Measurements from ENCODE around the gene SP6.

The SP6 gene

DNA sequence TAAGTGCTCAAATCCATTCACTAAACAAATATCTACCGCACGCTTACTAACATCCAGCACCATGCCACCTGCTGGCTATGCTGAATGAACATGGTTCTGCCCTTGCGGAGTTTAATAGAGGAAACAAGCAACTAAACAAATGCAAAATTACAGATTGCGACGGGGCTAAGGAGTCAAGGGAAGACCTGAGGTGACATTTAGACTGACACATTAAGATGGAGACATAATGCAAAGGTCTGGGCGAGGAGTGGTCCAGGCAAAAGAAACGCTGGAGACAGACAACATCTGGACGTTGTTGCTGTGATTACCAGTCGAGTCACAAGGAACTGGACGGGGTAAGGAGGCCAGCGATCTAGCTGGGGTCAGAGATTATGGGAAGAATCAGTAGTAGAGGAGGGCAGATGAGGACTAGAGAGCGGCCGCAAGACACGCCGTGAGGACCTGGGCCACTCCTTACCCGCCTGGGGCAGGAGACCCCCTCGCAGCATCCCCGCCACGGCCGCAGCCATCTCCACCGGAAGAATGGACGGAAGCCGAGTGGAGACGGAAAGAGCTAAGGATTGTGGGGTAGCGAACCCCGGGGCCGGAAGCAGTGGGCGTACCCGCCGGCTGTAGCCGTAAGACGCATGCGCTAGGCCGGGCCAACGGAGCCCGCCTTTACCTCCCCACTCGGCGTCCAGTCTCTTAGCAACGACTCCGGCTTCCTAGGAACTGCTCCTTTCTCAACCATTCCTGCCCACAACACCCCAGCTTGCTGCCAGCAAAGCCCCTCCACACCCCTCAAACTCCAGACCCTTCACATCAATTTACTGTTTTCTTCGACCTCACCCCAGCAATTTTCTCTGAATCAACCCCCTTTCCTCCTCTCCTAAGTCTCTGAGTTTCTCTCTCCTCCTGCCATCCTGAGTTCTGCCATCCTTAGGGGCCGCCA, 19.7 kb downstream of the SP6 start, which contains the start of the genes LRRC46 and MRPL10:
Gene LRRC46 (plus strand): TSS at position 668 of the 931 bp plus-strand sequence. CDS start 320 bp downstream, outside the sequence.
Gene MRPL10 (minus strand): TSS at position 539 of the 931 bp plus-strand sequence. CDS start 30 bp downstream, at position 509.
- peak; percentile 67 to 92 for DNase-seq

DNA sequence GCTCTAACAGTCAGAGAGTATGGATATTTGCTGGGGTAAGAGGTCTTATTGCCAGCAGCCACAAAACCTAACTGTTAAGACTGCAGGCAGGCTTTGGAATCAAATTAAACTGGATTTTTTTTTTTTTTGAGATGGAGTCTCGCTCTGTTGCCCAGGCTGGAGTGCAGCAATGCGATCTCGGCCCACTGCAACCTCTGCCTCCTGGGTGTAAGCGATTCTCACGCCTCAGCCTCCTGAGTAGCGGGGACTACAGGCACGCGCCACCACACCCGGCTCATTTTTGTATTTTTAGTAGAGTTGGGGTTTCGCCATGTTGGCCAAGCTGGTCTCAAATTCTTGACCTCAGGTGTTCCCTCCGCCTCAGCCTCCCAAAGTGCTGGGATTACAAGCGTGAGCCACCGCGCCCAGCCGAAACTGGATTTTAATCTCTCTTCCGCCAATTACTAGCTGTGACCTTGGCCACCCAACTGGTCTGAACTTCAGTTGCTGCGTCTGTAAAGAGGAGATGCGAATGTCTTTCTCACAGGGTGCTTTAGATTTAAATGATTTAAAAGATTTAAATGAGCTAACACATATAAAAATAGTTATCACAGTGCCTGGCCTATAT, 20.5 kb downstream of the SP6 start:
- DNase-seq: no peak

DNA sequence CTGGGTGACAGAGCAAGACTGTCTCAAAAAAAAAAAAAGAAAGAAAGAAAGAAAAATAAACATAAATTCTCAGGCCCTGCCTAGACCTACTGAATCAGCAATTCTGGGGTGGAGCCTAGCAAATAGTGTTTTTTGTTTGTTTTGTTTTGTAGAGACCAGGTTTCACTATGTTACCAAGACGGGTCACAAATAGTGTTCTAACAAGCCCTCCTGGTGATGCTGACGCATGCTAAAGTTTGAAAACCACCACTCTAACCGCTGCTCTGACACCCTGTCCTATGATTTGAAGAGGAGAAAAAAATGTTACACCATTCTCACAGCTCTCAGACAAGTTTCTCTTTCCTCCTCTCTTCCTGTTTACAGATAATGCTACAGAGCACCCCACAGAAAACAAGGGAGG, 21.1 kb downstream of the SP6 start:
- no peak for DNase-seq

DNA sequence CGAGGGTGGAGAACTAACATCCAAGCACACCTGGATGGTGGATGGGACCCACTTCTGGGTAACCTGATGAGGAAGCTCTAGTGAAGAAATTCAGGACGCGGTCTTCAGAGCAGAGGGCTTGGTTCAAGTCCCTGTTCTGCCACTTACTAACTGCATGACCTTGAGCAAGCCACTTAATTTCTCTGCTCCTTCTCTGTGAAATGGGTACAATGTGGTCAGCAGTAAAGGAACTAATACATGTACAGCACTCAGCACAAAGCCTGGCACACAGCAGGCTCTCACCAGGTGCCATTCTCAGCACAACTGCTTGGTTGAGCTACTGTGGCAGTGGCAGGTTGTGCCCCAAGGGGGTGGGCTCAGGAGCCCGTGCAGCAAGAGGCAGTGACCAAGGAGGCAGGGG, 27.4 kb downstream of the SP6 start:
- DNase-seq: no peak

DNA sequence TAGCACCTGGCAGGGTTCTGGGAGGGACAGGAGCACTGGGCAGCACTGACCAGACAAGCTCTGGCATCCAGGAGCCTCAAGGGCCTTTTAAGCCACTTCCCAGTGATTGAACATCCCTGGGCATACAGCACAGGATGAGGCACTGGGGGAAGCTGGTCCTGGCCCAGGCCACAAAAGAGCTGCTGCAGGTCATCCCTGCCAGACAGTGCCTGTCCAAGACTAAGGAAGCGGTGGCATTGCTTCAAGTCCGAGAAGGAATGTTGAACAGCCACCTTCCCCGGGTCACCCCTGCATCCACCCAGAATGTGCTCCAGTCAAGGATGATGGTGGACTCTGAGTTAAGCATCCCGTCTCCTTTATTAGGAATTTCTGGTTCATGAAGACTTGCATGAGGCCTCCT, 28.2 kb downstream of the SP6 start:
- DNase-seq: no peak

DNA sequence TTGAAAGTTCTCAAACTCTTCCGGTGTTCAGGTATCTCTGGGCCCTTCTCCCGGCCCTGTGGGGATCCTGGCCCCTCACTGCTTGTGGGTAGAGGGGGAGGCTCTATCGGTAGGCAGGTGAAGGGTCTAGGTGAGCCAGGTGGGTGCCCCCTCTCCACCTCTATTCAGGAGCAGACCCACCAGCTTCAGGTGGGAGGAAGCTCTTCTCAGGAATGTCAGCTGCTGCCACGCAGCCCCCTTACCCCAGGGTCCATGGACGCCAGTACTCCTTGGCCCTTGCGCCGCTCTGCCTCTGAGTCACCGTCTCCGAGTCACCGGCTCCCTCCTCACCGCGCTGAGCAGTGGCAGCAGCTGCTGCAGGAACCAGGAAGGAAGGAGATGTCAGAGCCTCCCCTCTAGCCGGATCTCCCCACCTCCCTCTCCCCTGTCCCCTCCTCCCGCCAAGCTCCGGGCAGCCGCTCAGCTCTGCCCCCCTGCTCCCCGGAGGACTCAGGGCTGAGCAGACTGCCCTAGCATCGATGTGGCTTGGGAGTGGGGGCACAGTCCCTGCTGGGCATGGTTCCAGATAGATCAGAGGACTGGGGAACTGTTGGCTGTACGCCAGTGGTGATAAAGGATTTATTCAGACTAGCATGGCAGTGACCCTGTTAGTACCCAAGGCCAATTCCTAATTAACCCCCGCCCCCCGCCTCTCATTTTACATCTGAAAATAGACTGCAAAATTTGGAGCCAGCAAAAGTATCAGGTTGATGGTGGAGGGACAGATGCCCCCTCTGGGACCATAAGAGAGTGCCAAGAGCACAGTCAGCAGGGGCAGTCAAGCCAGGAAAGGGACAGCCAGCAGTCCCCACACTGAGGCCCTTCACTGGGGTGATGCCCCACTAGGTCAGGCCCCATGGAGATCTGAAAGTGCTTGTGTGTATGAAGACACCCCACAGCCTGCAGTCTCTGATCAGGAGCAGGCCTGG, 29.3 kb downstream of the SP6 start, which contains the start of gene OSBPL7:
Gene OSBPL7 (minus strand): TSS at position 371 of the 968 bp plus-strand sequence. CDS start 1,516 bp downstream, outside the sequence.
- DNase-seq: peak; percentile 9 to 69

DNA sequence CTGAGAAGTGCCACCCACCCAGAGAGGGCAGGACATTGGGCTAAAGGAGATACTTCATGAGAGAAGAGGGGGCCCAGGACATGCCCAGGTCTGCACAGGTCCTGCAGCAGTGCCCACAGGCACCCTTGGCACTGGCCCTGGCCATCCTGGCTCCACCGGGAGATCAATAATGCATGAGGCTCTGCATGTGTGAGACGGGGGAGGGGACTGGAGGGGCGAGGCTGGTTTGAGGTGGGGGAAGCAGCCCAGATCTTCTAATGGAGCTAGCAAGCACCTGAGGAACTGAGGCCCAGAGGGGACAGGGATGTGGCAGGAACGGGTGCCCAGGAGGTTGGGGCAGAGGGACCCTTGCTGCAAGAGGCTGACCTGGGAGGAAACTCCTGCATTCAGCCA, 29.9 kb downstream of the SP6 start:
- no peak for DNase-seq

DNA sequence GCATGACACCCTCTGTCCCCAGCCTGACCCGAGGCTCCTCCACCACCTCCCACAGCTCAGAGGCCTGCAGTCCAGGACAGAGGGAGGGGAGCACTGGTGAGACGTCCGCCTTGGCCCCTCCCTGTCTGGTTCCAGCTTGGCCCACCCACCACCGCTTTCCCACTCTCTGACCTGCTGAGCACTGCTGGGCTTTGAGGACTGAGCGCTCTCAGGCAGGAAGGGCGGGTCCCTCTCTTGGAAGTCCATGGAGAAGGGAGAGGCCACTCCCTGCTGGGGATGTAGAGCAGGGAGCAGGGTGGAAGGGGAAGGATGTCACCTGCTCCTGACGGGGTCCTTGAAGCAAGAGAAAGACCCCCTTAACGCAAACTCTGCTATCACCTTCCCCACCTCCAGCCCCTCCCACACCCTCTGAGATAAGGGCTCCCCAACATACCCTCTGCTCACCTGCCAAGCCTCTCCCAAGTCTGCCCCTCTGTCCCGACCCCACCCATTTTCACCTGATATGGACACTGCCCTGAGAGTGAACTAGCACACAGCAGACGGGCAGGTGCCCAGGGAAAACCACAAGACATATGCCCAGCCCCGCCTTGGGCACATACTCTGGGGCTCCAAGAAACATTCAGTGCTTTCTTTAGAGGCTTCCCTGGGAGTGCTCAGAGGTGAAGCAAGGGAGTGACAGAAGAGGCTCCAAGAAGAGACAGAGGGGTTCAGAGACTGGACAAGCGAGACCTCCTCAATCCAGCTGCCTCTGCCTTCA, 30.8 kb downstream of the SP6 start:
- no peak for DNase-seq

DNA sequence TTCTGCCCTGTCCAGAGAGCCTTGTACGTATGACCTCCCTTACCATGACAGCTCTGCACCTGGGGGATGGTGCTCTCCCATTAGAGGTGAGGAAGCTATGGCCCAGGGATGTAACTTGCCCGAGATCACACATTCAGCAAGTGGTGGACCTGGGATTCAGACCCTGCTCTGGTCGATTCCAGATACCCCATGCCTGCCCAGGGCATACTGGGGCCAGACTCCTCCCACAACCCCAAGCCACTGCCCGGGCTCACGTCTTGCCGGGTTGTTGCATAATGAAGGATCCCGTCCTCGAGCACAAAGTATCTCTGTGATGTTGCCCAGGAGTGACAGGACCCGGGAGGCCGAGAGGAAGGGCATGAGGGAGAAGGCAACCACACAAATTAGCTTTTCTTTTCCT, 31.5 kb downstream of the SP6 start:
- DNase-seq: no peak

DNA sequence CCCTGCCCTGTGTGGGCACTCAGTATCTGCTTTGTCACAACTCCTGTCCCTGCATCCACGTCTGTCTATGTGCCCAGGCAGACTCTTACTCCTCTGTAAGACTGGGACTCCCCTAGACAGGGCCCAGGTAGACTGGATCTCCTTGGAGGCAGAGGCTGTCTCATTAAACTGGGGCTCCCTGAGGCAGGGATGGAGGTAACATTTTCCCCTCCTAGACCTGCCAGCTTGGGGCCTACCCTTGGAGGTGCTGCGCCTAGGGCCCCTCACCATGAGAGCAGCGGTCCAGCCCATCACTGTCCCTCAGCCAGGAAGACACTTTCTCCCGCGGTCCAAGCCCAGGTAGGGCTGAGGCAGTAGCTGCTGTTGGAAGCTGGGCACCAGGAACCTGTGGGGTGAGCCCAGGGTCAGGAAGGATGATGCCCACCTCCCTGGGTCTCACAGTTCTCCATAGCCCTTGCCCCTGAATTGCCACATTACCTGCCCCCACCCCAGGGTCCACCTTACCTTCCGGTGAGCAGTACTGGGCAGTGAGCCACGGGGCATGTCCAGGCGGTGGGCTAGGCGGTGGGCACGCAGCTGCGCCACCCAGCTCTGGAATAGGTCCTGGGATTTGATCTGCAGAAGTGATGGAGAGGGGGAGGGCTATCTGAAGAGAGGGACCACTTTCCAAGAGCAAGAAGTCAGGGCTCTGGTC, 32.8 kb downstream of the SP6 start:
- no peak for DNase-seq

DNA sequence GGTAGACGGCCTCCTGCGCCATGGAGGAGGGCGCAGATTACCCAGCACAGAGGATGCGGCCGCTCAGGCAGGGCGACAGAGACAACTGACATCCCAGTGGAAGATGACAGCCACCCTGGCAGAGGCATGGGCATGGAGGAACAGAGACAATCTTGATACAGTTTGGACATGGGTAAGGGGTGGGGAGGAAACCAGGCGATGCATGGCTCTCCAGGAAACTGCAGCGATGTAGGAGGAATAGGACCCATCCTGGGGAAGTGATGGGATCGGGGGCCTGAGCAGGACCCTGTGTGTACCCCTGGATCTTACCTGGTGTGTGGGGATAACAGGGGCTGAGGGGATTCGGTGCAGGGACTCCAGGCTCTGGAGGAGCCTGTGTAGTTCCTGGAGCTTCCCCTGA, 34.0 kb downstream of the SP6 start:
- DNase-seq: no peak

DNA sequence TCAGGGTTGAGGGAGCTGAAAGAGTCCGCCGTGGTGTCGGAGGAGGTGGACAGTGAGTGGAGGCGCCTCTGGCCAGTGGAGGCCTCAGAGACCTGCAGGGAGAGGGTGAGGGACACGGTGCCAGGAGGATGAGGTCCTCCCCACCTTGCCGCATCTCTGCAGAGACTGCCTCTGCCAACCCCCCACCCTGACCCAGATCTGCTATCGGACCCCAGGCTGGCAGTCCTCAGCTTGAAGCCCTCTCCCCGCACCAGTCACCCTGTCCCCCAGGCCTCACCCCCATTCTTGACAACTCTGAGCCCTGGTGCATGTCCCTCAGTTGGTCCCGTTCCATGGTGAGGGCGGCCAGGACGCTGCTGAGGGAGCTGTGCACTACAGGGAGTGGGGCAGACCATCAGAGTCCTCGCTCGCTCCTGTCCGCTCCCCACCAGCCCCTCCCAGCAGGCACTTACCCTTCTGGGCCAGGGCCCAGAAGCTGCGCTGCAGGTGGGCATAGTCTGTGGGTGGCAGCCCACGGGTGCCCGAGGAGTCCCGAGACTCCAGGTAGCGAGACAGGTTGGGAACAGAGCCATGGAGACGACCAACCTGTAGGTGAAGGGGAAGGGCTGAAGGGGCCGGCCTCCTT, 34.7 kb downstream of the SP6 start:
- DNase-seq: no peak

DNA sequence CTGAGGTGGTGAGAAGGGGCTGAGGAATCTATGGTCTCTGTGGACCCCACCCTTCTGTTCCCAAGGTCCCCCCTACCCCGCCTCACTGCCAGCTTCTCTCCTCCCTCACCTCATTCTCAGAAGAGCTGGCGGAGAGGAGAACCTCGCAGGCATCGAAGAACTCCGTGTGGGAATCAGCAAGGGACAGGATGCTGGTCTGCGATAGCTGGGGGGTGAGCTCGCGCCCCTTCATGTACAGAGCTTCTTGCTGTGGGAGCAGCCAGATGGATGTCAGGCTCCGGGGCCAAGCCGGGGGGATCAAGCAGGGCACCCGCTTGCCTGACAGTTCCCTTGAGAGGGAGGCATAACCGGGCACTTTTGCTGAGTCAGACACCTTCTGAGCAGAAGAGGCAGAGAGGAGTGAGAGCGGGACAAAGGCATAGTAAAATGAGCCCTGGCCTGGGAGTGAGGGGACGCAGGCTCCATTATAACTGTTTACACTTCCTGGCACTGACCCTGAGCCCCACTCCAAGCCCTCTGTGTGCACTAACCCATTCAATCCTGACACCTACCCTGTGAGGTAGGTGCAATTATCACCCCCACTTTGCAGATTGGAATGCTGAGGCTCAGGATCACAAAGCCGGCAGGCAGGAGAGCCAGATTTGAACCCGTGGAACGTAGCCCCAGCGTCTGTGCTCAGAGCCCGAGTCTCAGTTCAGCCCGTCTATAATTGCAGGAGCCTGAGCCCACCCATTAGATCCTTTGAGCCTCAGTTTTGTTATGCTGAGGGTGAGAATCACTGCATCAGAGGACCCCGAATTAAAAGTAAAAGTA, 35.7 kb downstream of the SP6 start:
- DNase-seq: no peak

DNA sequence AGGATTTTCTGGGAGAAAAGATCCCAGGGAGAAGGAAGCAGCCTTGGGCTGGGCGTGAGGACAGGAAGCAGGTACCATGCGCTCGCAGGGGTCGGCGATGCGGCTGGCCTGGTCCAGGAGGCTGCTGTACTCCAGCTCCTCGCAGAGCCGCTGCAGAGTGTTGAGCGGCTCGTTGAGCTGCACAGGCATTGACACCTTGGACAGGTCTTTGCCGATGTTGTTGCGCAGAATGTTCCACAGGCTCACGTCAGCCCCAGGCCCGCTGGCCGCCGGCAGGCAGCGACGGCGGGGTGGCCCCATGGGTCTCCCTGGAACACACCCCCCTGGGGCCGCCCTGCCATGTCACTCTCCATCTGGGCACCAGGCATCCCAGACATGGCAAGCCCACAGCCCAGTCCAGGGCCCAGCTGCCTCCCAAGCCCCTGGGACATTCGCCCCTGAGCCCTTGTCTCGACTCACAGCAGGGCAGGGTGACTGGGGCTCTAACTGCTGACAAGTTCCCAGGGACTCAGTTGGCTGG, 37.4 kb downstream of the SP6 start:
- DNase-seq: no peak

DNA sequence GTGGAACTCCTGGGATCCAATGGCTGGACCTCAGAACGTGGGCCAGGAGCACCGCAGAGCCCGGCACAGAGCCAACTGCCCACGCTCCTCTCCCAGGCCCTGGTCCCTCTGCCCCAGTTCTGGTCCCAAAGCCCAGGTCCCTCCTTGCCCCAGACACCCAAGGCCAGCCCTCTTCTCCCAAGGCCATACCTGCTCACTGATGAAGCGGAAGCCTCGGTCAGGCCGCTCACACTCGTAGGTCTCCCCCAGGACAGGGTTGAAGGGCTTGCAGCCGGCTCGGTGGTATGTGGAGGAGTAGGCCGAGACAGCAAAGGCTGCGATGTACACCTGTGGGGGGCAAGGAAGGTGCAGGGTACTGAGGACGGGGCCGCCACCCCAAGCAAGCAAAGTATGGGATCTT, 37.9 kb downstream of the SP6 start:
- DNase-seq: no peak

DNA sequence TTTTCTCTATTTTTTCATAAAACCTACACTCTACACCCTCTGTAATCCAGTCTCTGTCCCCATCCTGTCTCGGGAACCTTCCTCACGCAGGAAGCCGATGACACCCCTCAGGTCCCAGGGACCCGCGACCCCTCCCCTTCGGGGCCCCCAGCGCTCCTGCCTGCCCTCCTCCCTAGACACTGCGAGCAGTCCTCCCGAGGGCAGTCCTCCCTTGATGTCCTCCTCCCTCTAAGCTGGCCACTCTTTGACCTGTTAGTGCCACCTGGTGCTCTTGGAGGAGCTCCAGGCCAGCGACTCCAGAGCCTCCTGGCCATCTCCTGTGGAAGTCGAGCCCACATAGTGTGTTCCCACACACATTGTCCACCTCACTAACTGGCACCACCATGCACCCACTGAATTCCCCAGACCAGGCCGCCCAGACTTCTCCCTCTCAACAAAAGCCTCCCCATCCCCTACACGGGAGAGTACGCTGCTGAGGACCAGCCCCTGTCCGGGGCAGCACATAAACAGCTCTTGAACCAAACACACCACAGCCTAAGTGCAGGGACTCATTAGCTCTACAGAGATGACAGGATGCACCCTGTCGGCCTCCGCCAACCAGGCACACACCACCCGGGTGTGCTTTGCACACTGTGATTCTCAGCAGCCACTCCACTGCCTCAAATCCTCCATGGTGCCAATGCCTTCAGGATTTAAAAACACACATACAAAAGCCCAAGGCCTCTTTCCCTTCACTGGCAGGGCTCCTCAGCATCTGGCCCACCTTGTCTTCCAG, 38.6 kb downstream of the SP6 start:
- DNase-seq: no peak

DNA sequence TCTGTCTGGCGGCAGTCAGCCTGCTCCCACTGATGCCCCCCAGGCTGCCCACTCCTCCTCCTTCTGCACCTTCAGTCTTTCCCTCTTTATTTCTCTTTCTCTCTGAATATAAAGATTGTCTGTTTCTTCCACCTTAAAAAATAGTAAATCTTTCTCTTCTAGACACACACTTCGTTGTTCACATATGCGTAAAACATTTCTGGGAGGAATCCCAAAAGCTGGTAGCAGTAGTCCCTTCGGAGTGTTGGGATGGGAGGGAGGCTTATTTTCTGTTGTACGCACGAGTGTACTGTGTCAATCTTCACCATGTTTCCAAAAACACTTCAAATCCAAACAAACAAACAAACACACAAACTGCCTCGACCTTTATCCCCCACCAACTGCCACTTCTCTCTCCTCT, 39.3 kb downstream of the SP6 start:
- no peak for DNase-seq

DNA sequence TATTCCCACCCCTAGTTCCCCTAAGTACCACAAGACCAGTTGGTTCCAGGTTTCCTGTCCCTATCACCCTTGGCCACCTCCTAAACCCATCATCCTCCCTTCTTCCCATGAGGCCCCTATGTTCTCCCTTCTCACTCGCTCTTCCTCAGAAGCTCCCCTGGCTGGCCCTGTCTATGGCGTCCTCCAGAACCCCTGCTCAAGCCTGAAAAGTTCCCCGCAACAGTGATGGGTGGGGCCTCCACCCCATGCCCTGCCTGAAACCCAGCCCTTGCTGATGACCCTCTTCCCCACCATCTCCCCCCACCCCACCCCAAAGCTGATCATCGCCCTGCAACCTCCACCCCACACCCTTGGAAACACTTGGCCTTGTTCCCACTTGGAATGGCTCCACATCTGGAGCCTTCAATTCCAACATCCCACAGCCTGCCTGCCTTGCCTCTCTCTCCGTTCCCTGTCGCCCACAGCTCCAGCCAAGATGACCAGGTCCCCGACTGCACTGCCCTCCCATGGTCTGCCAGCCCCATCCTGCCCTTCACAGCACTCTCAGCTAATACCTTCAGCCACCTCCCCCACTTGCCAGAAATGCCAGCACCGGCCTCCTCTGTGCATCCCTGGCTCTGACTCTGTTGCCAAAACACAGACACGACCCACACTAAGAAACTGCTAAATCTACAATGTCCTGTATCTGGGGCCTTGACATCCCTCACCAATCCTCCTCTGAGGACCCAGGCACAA, 39.9 kb downstream of the SP6 start:
- DNase-seq: no peak

All from NCI-H446 (cell line).